ENCODE data around the gene PELI2.

The PELI2 gene

DNA sequence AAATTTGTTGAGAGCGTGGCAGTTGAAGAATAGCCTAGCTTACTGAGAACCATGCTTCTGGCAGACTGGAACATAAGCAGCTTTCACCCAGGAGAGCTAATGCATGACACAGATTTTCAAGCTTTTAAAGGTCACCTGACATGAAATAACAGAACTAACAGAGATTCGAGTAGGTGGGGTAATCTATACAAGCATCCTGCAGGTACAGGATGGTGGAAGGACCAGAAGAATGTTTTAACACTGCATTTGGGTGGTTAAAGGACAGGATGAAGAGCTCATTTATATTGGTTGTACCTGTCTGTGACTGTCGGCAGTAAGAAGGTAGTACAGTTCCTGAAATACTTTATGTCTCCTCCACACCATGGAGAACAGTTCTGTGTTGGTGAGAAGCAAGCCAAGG lies 8.9 kb downstream of the PELI2 start:
- Histone ChIP-seq H3K4me1 (ENCODE audit: control insufficient read depth, insufficient read depth, low read length) (peaks cover 52% of the 10 kb centered on the region), H3K36me3 (ENCODE audit: control insufficient read depth in 2 of 2, insufficient read depth in 1 of 2, low read length in 2 of 2) (no peaks in the 10 kb centered on the region), H3K9me3 (ENCODE audit: control insufficient read depth, insufficient read depth, low read depth, low read length) (no peaks in the 10 kb centered on the region), H3K27ac (ENCODE audit: extremely low read depth, low read depth, low read length) (no peak overlapping the region), H3K4me3 (ENCODE audit: low read depth, low read length) (no peak overlapping the region)
- TF ChIP-seq, protein P1, sequence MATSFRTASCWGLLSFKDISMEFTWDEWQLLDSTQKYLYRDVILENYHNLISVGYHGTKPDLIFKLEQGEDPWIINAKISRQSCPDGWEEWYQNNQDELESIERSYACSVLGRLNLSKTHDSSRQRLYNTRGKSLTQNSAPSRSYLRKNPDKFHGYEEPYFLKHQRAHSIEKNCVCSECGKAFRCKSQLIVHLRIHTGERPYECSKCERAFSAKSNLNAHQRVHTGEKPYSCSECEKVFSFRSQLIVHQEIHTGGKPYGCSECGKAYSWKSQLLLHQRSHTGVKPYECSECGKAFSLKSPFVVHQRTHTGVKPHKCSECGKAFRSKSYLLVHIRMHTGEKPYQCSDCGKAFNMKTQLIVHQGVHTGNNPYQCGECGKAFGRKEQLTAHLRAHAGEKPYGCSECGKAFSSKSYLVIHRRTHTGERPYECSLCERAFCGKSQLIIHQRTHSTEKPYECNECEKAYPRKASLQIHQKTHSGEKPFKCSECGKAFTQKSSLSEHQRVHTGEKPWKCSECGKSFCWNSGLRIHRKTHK (tag by site-specific recombination; IDR thresholded peaks at IDR 0.05), result no peak
- TF ChIP-seq ZNF146 (tag by site-specific recombination; IDR thresholded peaks at IDR 0.05), result no peak
- no peak for TF ChIP-seq HOXC10 (CRISPR knock-in tag; IDR thresholded peaks at IDR 0.05)
- no peak for TF ChIP-seq ZNF221 (tag by site-specific recombination; IDR thresholded peaks at IDR 0.05; ENCODE audit: borderline replicate concordance)
- no peak for TF ChIP-seq ZNF19 (tag by site-specific recombination; IDR thresholded peaks at IDR 0.05; ENCODE audit: low read depth)
- no peak for TF ChIP-seq YY1 (tag by site-specific recombination; IDR thresholded peaks at IDR 0.05)
- no peak for TF ChIP-seq ZNF292 (tag by site-specific recombination; IDR thresholded peaks at IDR 0.05; ENCODE audit: borderline replicate concordance, low read depth)
- no peak for TF ChIP-seq KLF9 (tag by site-specific recombination; IDR thresholded peaks at IDR 0.05; ENCODE audit: low read depth)
- no peak for TF ChIP-seq MEIS1 (CRISPR knock-in tag; IDR thresholded peaks at IDR 0.05; ENCODE audit: borderline replicate concordance)
- CTCF ChIA-PET, result no interaction called here
- POLR2A ChIA-PET, result no interaction called here

DNA sequence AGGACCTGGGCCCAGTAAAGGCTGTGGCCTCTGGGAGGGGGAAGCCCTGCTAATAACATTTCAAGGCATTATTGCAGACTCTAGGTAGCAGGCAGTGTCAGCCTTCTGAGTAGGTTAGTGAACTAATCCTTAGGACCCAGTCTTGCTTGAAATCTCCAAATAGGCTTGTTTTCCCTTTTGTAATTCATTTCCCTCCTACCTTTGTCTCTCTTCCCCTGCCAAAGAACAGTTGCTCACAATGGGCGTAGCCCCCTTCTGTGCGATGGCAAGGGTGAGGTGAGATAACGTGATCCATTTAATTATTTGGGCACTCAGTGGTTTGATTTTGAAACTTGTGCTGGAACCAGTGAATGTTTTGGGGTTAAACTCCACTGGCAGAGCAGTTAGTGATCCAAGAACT lies 10.9 kb downstream of the PELI2 start:
- TF ChIP-seq PBX3 (CRISPR knock-in tag; IDR thresholded peaks at IDR 0.05), result no peak
- no peak for TF ChIP-seq ZNF707 (tag by site-specific recombination; IDR thresholded peaks at IDR 0.05)
- TF ChIP-seq INSM2 (tag by site-specific recombination; IDR thresholded peaks at IDR 0.05), result no peak
- TF ChIP-seq, protein P2, sequence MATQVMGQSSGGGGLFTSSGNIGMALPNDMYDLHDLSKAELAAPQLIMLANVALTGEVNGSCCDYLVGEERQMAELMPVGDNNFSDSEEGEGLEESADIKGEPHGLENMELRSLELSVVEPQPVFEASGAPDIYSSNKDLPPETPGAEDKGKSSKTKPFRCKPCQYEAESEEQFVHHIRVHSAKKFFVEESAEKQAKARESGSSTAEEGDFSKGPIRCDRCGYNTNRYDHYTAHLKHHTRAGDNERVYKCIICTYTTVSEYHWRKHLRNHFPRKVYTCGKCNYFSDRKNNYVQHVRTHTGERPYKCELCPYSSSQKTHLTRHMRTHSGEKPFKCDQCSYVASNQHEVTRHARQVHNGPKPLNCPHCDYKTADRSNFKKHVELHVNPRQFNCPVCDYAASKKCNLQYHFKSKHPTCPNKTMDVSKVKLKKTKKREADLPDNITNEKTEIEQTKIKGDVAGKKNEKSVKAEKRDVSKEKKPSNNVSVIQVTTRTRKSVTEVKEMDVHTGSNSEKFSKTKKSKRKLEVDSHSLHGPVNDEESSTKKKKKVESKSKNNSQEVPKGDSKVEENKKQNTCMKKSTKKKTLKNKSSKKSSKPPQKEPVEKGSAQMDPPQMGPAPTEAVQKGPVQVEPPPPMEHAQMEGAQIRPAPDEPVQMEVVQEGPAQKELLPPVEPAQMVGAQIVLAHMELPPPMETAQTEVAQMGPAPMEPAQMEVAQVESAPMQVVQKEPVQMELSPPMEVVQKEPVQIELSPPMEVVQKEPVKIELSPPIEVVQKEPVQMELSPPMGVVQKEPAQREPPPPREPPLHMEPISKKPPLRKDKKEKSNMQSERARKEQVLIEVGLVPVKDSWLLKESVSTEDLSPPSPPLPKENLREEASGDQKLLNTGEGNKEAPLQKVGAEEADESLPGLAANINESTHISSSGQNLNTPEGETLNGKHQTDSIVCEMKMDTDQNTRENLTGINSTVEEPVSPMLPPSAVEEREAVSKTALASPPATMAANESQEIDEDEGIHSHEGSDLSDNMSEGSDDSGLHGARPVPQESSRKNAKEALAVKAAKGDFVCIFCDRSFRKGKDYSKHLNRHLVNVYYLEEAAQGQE (tag by site-specific recombination; IDR thresholded peaks at IDR 0.05), result no peak
- TF ChIP-seq ZNF280C (tag by site-specific recombination; IDR thresholded peaks at IDR 0.05), result no peak
- TF ChIP-seq REPIN1 (tag by site-specific recombination; IDR thresholded peaks at IDR 0.05; ENCODE audit: low read depth), result no peak
- no peak for TF ChIP-seq ZNF623 (tag by site-specific recombination; IDR thresholded peaks at IDR 0.05)
- H3K27ac ChIP-seq (ENCODE audit: extremely low read depth, low read depth, low read length), result no peak overlapping the region
- no peaks in the 10 kb centered on the region for H3K9me3 ChIP-seq (ENCODE audit: control insufficient read depth, insufficient read depth, low read depth, low read length)
- CTCF ChIA-PET, result no interaction called here
- no peaks in the 10 kb centered on the region for H3K36me3 ChIP-seq (ENCODE audit: control insufficient read depth in 2 of 2, insufficient read depth in 1 of 2, low read length in 2 of 2)
- POLR2A ChIA-PET, result no interaction called here
- H3K4me3 ChIP-seq (ENCODE audit: low read depth, low read length), result no peak overlapping the region
- H3K4me1 ChIP-seq (ENCODE audit: control insufficient read depth, insufficient read depth, low read length), result peaks cover 53% of the 10 kb centered on the region
